Liver (tissue), 3 donors: ENCODE results near the gene RNF181.

ENCODE experiments used
- CTCF ChIP-seq: fragments of 150-350 bp; IDR thresholded peaks from 2 replicates; pipeline ENCODE4 v1.5.1; 2017; ENCODE audit warnings: improper control_type of control experiment, low read depth, low read length; ENCODE audit not compliant: missing input control
- EGR1 ChIP-seq, 2 donors: IDR thresholded peaks; 2 replicates each; pipeline ENCODE4 v1.6.1; 2016 to 2018; ENCODE audit warnings: antibody characterized with exemption in 2 of 2, low read depth in 2 of 2
- GABPA ChIP-seq, 2 donors: IDR thresholded peaks in 1 of 2; conservative IDR thresholded peaks in 1 of 2; 2 replicates each; pipeline ENCODE4 v1.6.1; 2016; ENCODE audit warnings: antibody characterized with exemption in 2 of 2, mild to moderate bottlenecking in 1 of 2, moderate library complexity in 1 of 2
- RAD21 ChIP-seq, 2 donors: IDR thresholded peaks; 2 replicates each; pipeline ENCODE4 v1.6.1; 2016; ENCODE audit warnings: antibody characterized with exemption in 2 of 2, mild to moderate bottlenecking in 2 of 2
- REST ChIP-seq: IDR thresholded peaks from 2 replicates; pipeline ENCODE4 v1.6.1; 2016; ENCODE audit warnings: antibody characterized with exemption, mild to moderate bottlenecking
- SP1 ChIP-seq: IDR thresholded peaks from 2 replicates; pipeline ENCODE4 v1.6.1; 2018; ENCODE audit warnings: antibody characterized with exemption, mild to moderate bottlenecking
- TAF1 ChIP-seq: conservative IDR thresholded peaks from 2 replicates; pipeline ENCODE4 v1.6.1; 2016; ENCODE audit warnings: antibody characterized with exemption, mild to moderate bottlenecking
- donor health status: healthy.
- donor health status: healthy.

DNA sequence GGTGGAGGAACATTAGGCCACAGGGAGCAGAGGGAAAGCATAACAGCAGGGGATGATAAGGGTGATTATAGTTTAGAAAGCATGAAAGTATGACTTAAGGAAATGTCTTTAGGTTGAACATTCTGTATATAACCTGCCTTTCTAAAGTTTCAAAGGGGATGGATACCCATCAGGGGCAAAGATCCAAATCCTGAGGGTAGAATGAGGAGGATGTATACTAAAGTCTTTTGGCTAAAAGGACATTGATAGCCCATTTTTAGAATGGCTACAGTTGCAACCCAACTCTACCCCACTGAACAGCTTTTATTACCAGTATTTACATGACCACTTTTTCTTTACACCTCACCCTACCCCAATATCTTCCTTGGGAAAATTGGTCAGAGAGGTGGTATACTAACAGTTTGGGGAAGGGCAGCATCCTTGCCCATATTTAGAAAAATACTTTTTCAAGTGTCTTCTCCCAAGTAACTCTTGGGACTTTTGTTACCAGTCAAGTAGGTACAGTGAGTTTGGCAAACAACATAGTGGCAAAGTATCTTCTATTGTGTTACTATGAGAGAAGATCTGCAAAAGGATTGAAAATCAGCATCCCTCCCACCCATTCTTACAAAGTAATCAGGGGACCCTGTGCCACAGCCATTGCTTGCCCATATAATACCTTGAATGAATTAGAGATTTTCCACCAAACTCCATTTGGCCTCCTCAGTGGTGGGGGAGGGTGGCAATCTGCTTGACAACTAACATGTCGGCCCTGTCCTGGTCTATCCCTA lies 48.3 kb upstream of the RNF181 start:
- TF ChIP-seq REST, result no peak
- no peak for TF ChIP-seq CTCF
- TF ChIP-seq RAD21 (IDR thresholded peaks at IDR 0.05), result no peak
- no peak for TF ChIP-seq TAF1
- TF ChIP-seq SP1, result no peak
- no peak for TF ChIP-seq EGR1 (IDR thresholded peaks at IDR 0.05; ENCODE audit: low read depth in 2 of 2)
- TF ChIP-seq GABPA (IDR thresholded peaks at IDR 0.05 in 1 of 2, conservative IDR thresholded peaks at IDR 0.05 in 1 of 2), result no peak
